ENCODE measurements around the gene ZNHIT2. TPM values are rescaled to one million over a fixed set of nuclear protein-coding genes. Genes with fewer than 3 reads are reported as not detected.

Gene ZNHIT2
- total and polyA plus RNA-seq, 2 of the 8 experiments (the other 6 are each of a cell fraction or from before 2014, with no cell fraction given), result 13.0 to 16.1 TPM

- TF ChIP-seq EP300 (IDR thresholded peaks at IDR 0.05; ENCODE audit: borderline replicate concordance in 1 of 2, low read depth in 2 of 2, low read length in 2 of 2) (peak in 1 of 2 experiments; percentile 75; a peak in 1 of 3 replicates), CTBP2 (IDR thresholded peaks at IDR 0.05; ENCODE audit: borderline replicate concordance, insufficient read depth, insufficient read length, low read length) (no peak), CHD1 (IDR thresholded peaks at IDR 0.05; ENCODE audit: low read depth, low read length) (no peak), FOSL1 (IDR thresholded peaks at IDR 0.05; ENCODE audit: insufficient read depth, low read depth, low read length) (no peak), TEAD4 (IDR thresholded peaks at IDR 0.05; ENCODE audit: low read depth, low read length) (no peak), BACH1 (IDR thresholded peaks at IDR 0.05; ENCODE audit: low read length) (no peak; the same call in 1 of the 2 replicates), RAD21 (IDR thresholded peaks at IDR 0.05 in 1 of 2, conservative IDR thresholded peaks at IDR 0.05 in 1 of 2; ENCODE audit: low read depth in 2 of 2, low read length in 2 of 2) (peak; percentile 76 to 80), SIX5 (IDR thresholded peaks at IDR 0.05; ENCODE audit: low read depth, low read length) (no peak), SP1 (IDR thresholded peaks at IDR 0.05; ENCODE audit: low read depth, low read length) (peak; percentile 37; the same call in 1 of the 2 replicates), ATF2 (IDR thresholded peaks at IDR 0.05; ENCODE audit: low read length) (peak; percentile 89), BCL11A (IDR thresholded peaks at IDR 0.05; ENCODE audit: low read depth in 2 of 2, low read length in 2 of 2) (no peak), HDAC2 (IDR thresholded peaks at IDR 0.05; ENCODE audit: borderline replicate concordance in 1 of 2, low read depth in 2 of 2, low read length in 2 of 2) (peak in 1 of 2 experiments; percentile 54; a peak in 2 of 4 replicates), KDM4A (IDR thresholded peaks at IDR 0.05; ENCODE audit: low read depth, low read length, severe bottlenecking) (peak; percentile 27), JUND (IDR thresholded peaks at IDR 0.05; ENCODE audit: low read length) (peak; percentile 88), MAFK (IDR thresholded peaks at IDR 0.05; ENCODE audit: low read depth, low read length) (no peak), MAX (IDR thresholded peaks at IDR 0.05) (no peak; the same call in 1 of the 2 replicates), BRCA1 (IDR thresholded peaks at IDR 0.05; ENCODE audit: low read depth, low read length) (no peak), NANOG (IDR thresholded peaks at IDR 0.05; ENCODE audit: insufficient read depth, low read depth, low read length, poor library complexity, severe bottlenecking) (peak; percentile 5), CREB1 (IDR thresholded peaks at IDR 0.05) (peak; percentile 90)
Measured at GRCh38 chr11:65117206-65118096, at the start of gene ZNHIT2 (continued).
